PC-9 (cell line): ENCODE results near the gene SHISA7. TPM values are rescaled to one million over a fixed set of nuclear protein-coding genes. Genes with fewer than 3 reads are reported as not detected.

Experiments
- BruUV-seq: library from RNA; stranded (reverse); fragments of 400-500 nt; replicated peaks from 2 replicates; lab custom pipeline; 2021; lab: Mats Ljungman, UMichigan
- CTCF ChIA-PET: fragments of 300-600 bp; sonication (Branson Sonifier 250); formaldehyde crosslinking; loops from one replicate; lab custom pipeline; 2022; ENCODE audit warnings: antibody characterized with exemption; lab: Charles Lee
- POLR2A ChIA-PET: fragments of 300-600 bp; sonication (Branson Sonifier 250); formaldehyde crosslinking; loops from one replicate; lab custom pipeline; 2022; ENCODE audit warnings: antibody characterized with exemption; ENCODE audit not compliant: unreplicated experiment; lab: Charles Lee
- DNase-seq, 2 experiments: peaks; one replicate each; pipeline versions ENCODE4 v3.0.0 to v3.0.0-alpha.2; 2015 to 2022; ENCODE audit warnings: mixed read lengths in 1 of 2
- H2AFZ ChIP-seq: fragments of 200-600 bp; sonication (generic); 2 replicates; pipeline ENCODE4 v1.8.1; 2017; ENCODE audit warnings: antibody characterized with exemption
- H3F3A ChIP-seq: fragments of 200-600 bp; sonication (generic); 2 replicates; pipeline ENCODE4 v1.8.1; 2017; ENCODE audit warnings: antibody characterized with exemption, mild to moderate bottlenecking, low read depth; ENCODE audit not compliant: insufficient read depth
- H3K27ac ChIP-seq: fragments of 200-600 bp; sonication (generic); 2 replicates; pipeline ENCODE4 v1.6.1; 2016; ENCODE audit warnings: mixed run types
- H3K27me3 ChIP-seq: fragments of 200-600 bp; sonication (generic); 2 replicates; pipeline ENCODE4 v1.6.1; 2016; ENCODE audit warnings: low read depth, mixed run types; ENCODE audit not compliant: insufficient read depth
- H3K36me3 ChIP-seq: fragments of 200-600 bp; sonication (generic); 2 replicates; pipeline ENCODE4 v1.6.1; 2016; ENCODE audit warnings: low read depth, mixed run types
- H3K4me1 ChIP-seq: fragments of 200-600 bp; sonication (generic); replicated peaks from 2 replicates; pipeline ENCODE4 v1.6.1; 2016; ENCODE audit warnings: mixed run types; ENCODE audit not compliant: insufficient read depth
- H3K4me2 ChIP-seq: fragments of 200-600 bp; sonication (generic); 2 replicates; pipeline ENCODE4 v1.6.1; 2017; ENCODE audit warnings: mixed run types
- H3K4me3 ChIP-seq: fragments of 200-600 bp; sonication (generic); 2 replicates; pipeline ENCODE4 v1.6.1; 2016; ENCODE audit warnings: mixed run types
- H3K79me2 ChIP-seq: fragments of 200-600 bp; sonication (generic); 2 replicates; pipeline ENCODE4 v1.6.1; 2017; ENCODE audit warnings: low read depth, mixed run types
- H3K9me2 ChIP-seq: fragments of 200-600 bp; sonication (generic); 2 replicates; pipeline ENCODE4 v1.8.1; 2017; ENCODE audit warnings: mild to moderate bottlenecking; ENCODE audit not compliant: insufficient read depth
- H3K9me3 ChIP-seq: fragments of 200-600 bp; sonication (generic); 2 replicates; pipeline ENCODE4 v1.8.1; 2016; ENCODE audit warnings: low read depth; ENCODE audit not compliant: insufficient read depth
- H4K20me1 ChIP-seq: fragments of 200-600 bp; sonication (generic); 2 replicates; pipeline ENCODE4 v1.8.1; 2017; ENCODE audit not compliant: insufficient read depth
- CTCF ChIP-seq: fragments of 200-600 bp; sonication (generic); conservative IDR thresholded peaks from 2 replicates; pipeline ENCODE4 v1.6.1; 2017; ENCODE audit warnings: mixed run types, antibody characterized with exemption, mild to moderate bottlenecking, moderate library complexity
- EZH2 ChIP-seq: fragments of 200-600 bp; sonication (generic); IDR thresholded peaks from 2 replicates; pipeline ENCODE4 v1.8.0; 2017; ENCODE audit warnings: antibody characterized with exemption, low read depth
- intact Hi-C: fragments of 100-400 bp; cut with micrococcal nuclease; formaldehyde crosslinking; loops from one replicate; pipeline ENCODE4 v1.10.0; 2022; ENCODE audit not compliant: unreplicated experiment
- total RNA-seq: library from RNA; stranded (reverse); gene quantifications from 2 replicates; pipeline ENCODE4 v1.2.3, GENCODE V29; 2021

Gene SHISA7
- total RNA-seq, 1 experiment from 2014 or later, result not detected

- Histone ChIP-seq H3K27me3 (peaks cover 42% of the 10 kb centered on the region), H3K9me3 (no peaks in the 10 kb centered on the region), H3K4me2 (no peak overlapping the region), H4K20me1 (no peaks in the 10 kb centered on the region; the same call in 1 of the 2 replicates), H3K9me2 (no peaks in the 10 kb centered on the region), H3K36me3 (no peaks in the 10 kb centered on the region), H3K4me3 (no peak overlapping the region), H3K27ac (no peak overlapping the region), H3K4me1 (no peaks in the 10 kb centered on the region), H3K79me2 (no peaks in the 10 kb centered on the region), H2AFZ (no peak overlapping the region), H3F3A (peaks cover 11% of the 10 kb centered on the region)
- no peak for DNase-seq
- BruUV-seq, result no TSS peak
- intact Hi-C loops, result no loop called here
- ChIA-PET CTCF (no interaction called here), POLR2A (no interaction called here)
- TF ChIP-seq CTCF (no peak), EZH2 (no peak)
Measured at GRCh38 chr19:55441319-55441691, 1.8 kb downstream of the SHISA7 start.

- Histone ChIP-seq H3K9me3 (no peaks in the 10 kb centered on the region), H3K79me2 (no peaks in the 10 kb centered on the region), H3K27ac (no peak overlapping the region), H3K4me3 (no peak overlapping the region), H3K4me2 (no peak overlapping the region), H3K9me2 (no peaks in the 10 kb centered on the region), H3F3A (peaks cover 16% of the 10 kb centered on the region), H3K4me1 (no peaks in the 10 kb centered on the region), H3K27me3 (peaks cover 40% of the 10 kb centered on the region), H2AFZ (no peak overlapping the region), H3K36me3 (no peaks in the 10 kb centered on the region), H4K20me1 (no peaks in the 10 kb centered on the region; the same call in 1 of the 2 replicates)
- CTCF ChIA-PET, result no interaction called here
- no peak for DNase-seq
- no TSS peak for BruUV-seq
- intact Hi-C loops, result no loop called here
- no peak for TF ChIP-seq CTCF
- TF ChIP-seq EZH2, result no peak
- POLR2A ChIA-PET, result no interaction called here
Measured at GRCh38 chr19:55440411-55441105, 2.5 kb downstream of the SHISA7 start.

GRCh38 chr19:55439052-55439451, 4.0 kb downstream of the SHISA7 start:
- ChIA-PET POLR2A (no interaction called here), CTCF (no interaction called here)

More at GRCh38 chr19:55439052-55439451, 4.0 kb downstream of the SHISA7 start:
- Histone ChIP-seq H3K9me3 (no peaks in the 10 kb centered on the region), H3K27ac (no peak overlapping the region), H3K9me2 (no peaks in the 10 kb centered on the region), H3K4me3 (no peak overlapping the region), H3F3A (peaks cover 20% of the 10 kb centered on the region), H3K36me3 (no peaks in the 10 kb centered on the region), H2AFZ (no peak overlapping the region), H4K20me1 (no peaks in the 10 kb centered on the region; the same call in 1 of the 2 replicates), H3K79me2 (no peaks in the 10 kb centered on the region), H3K4me1 (no peaks in the 10 kb centered on the region), H3K4me2 (no peak overlapping the region), H3K27me3 (peaks cover 25% of the 10 kb centered on the region)
- no peak for TF ChIP-seq EZH2
- no peak for TF ChIP-seq CTCF
- intact Hi-C loops, result no loop called here
- no TSS peak for BruUV-seq
- no peak for DNase-seq
